A549 (cell line): ENCODE results near the gene KDM4B.

Source experiments
- CTCF ChIP-seq: fragments of >200 bp; sonication (Bioruptor Twin); formaldehyde crosslinking; IDR thresholded peaks from 3 replicates; pipeline ENCODE4 v1.5.1; 2016
- MAX ChIP-seq: IDR thresholded peaks from 2 replicates; pipeline ENCODE4 v1.6.1; 2012
- POLR2A ChIP-seq: IDR thresholded peaks from 2 replicates; pipeline ENCODE4 v1.6.1; 2012; ENCODE audit warnings: mild to moderate bottlenecking, low read length
- POLR2AphosphoS2 ChIP-seq: conservative IDR thresholded peaks from 2 replicates; pipeline ENCODE4 v1.6.1; 2012; ENCODE audit warnings: low read length, improper control_type of control experiment, inconsistent platforms
- RAD21 ChIP-seq, 2 experiments: fragments of >200 bp in 1 of 2; sonication (Bioruptor Twin) in 1 of 2; formaldehyde crosslinking in 1 of 2; IDR thresholded peaks in 1 of 2; conservative IDR thresholded peaks in 1 of 2; 2 replicates in 1 of 2; 3 replicates in 1 of 2; pipeline ENCODE4 v1.6.1; 2012 to 2018; ENCODE audit warnings: inconsistent platforms in 1 of 2

- TF ChIP-seq CTCF (no peak), POLR2A (no peak), RAD21 (conservative IDR thresholded peaks at IDR 0.05 in 1 of 2, IDR thresholded peaks at IDR 0.05 in 1 of 2) (no peak), POLR2AphosphoS2 (no peak), MAX (no peak)
Observed at GRCh38 chr19:5144545-5145179, 175.7 kb downstream of the KDM4B start.
